K562 (cell line): ENCODE data around the gene BIRC7. TPM values are rescaled to one million over a fixed set of nuclear protein-coding genes. Genes with fewer than 3 reads are reported as not detected.
A peak's percentile ranks its signal among the peaks of the same experiment; 100 is the strongest.

ENCODE experiments used
- BMI1 ChIP-seq: fragments of 150-350 bp; IDR thresholded peaks from 2 replicates; pipeline ENCODE4 v1.6.1; 2014; ENCODE audit warnings: low read length
- CC2D1A ChIP-seq: fragments of 450-650 bp; IDR thresholded peaks from 2 replicates; pipeline ENCODE4 v1.6.1; 2017; ENCODE audit warnings: mild to moderate bottlenecking
- CREB1 ChIP-seq, 2 experiments: sonication (generic) in 1 of 2; formaldehyde crosslinking in 1 of 2; IDR thresholded peaks; 2 replicates each; pipeline versions ENCODE4 v1.6.1 to v1.8.0; 2012 to 2022; ENCODE audit warnings: inconsistent platforms in 1 of 2, mild to moderate bottlenecking in 1 of 2, missing genetic modification reagents in 1 of 2, moderate library complexity in 1 of 2
- CTBP1 ChIP-seq: fragments of 450-650 bp; IDR thresholded peaks from 2 replicates; pipeline ENCODE4 v1.6.1; 2016; ENCODE audit warnings: borderline replicate concordance
- HDAC1 ChIP-seq, 2 experiments: fragments of 450-650 bp; IDR thresholded peaks; 2 replicates each; pipeline ENCODE4 v1.6.1; 2016 to 2017; ENCODE audit warnings: inconsistent platforms in 1 of 2, mild to moderate bottlenecking in 1 of 2, moderate library complexity in 1 of 2
- HNRNPK ChIP-seq: fragments of 200-400 bp; formaldehyde crosslinking; IDR thresholded peaks from one replicate; pipeline ENCODE4 v1.6.1; 2018; ENCODE audit warnings: mild to moderate bottlenecking, low read depth, low read length; ENCODE audit not compliant: poor library complexity, severe bottlenecking
- IFI16 ChIP-seq: fragments of 250-450 bp; sonication (Bioruptor Pico); IDR thresholded peaks from 2 replicates; pipeline ENCODE4 v2.1.2; 2022; ENCODE audit warnings: mild to moderate bottlenecking, inconsistent platforms
- PCBP1 ChIP-seq: fragments of 200-400 bp; formaldehyde crosslinking; IDR thresholded peaks from 2 replicates; pipeline ENCODE4 v1.6.1; 2018; ENCODE audit warnings: mild to moderate bottlenecking, low read depth, low read length; ENCODE audit not compliant: poor library complexity, severe bottlenecking
- TCF7 ChIP-seq: sonication (generic); IDR thresholded peaks from 2 replicates; pipeline ENCODE4 v1.6.1; 2016; ENCODE audit warnings: antibody characterized with exemption, borderline replicate concordance
- polyA plus RNA-seq, 8 experiments: library from polyadenylated mRNA; depleted of rRNA in 4 of 8; stranded (reverse) in 5 of 8; unstranded in 3 of 8; fragments of >200 nt; fragmentation: Nextera tagmentation in 2 of 8; fragmentation: Illumina TruSeq in 1 of 8; extraction: Ambion mirVana in 2 of 8; extraction: Trizol in 1 of 8; gene quantifications; 2 replicates each; pipeline versions ENCODE4 v1.2.1 to v1.2.3, GENCODE V29; 2011 to 2014; ENCODE audit warnings: inconsistent platforms in 1 of 8, missing spikeins in 1 of 8
- total RNA-seq, 7 experiments: library from RNA; depleted of rRNA in 6 of 7; stranded (reverse); fragments of >200 nt in 6 of 7; fragmentation: Illumina TruSeq in 2 of 7; extraction: Trizol in 2 of 7; gene quantifications; 2 replicates each; pipeline versions ENCODE4 v1.2.1 to v1.2.3, GENCODE V29; 2011 to 2021; ENCODE audit warnings: low replicate concordance in 1 of 7
- TF ChIP-seq, protein P1 (sequence below), 2 experiments: fragments of 450-650 bp in 1 of 2; sonication (generic) in 1 of 2; formaldehyde crosslinking in 1 of 2; IDR thresholded peaks; 2 replicates each; pipeline versions ENCODE4 v1.7.1 to v1.9.0; 2016 to 2022; ENCODE audit warnings: inconsistent platforms in 1 of 2, mild to moderate bottlenecking in 1 of 2, missing genetic modification reagents in 1 of 2
- TF ChIP-seq, protein P2 (sequence below): fragments of 450-650 bp; IDR thresholded peaks from 2 replicates; pipeline ENCODE4 v1.6.1; 2014; ENCODE audit warnings: low read depth, mild to moderate bottlenecking, moderate library complexity, borderline replicate concordance
- TF ChIP-seq, protein P3 (sequence below), 2 experiments: fragments of 450-650 bp in 1 of 2; sonication (generic) in 1 of 2; formaldehyde crosslinking; conservative IDR thresholded peaks; 2 replicates each; pipeline versions ENCODE4 v1.4.0 to v1.8.1; 2020 to 2022; ENCODE audit warnings: mild to moderate bottlenecking in 1 of 2, missing genetic modification reagents in 1 of 2

The BIRC7 gene
- total and polyA plus RNA-seq, 9 of the 15 experiments (the other 6 are each of a cell fraction or from before 2014, with no cell fraction given), result 0.14 to 0.19 (median 0.16) TPM; not detected in 5

DNA sequence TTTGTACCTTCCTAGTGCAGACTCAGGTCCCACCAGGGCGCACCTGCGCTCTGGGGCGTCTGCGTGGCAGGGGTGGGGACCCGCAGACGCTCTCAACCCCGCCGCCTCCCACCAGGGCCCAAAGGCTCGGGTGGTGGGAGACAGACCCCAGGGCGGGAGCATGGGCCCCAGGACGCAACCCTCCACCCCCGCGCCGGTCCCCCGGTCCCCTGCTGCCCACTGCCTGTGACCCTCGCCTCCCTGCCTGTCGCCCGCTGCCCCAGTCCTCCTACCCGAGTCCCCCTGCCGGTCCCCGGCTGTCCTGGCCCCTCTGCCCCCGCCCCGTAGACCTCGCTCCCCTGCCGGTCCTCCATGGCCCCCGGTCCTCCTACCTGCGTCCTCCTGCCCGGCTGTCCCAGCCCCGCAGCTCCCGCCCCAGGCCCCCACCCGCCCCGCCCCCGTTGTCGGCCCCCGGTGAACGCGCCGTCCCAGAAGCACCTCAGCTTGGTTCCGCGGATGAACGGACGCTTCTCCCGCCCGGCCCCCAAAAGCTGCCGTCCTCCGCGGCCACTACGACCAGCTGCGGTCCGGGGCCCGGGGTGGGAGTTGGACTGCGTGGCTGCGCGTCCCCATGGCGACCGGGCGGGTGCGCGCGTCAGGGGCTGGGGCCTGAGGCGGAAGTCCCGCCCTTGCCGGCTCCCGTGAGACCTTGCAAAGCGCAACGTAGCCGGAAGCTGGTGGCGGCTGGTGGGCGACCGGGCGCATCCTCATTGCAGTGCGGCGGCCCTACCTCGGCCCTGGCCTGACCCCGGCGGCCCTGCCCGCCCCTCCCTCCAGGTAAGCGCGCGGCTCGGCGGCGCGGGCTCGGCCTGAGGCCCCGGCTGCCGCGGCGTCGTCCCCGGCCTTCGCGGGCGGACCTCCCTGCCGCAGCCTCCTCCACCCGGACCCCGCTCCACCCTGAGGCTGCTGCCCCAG, 36.7 kb downstream of the BIRC7 start, which contains the start of gene ARFGAP1 (continued):
- TF ChIP-seq BMI1, result peak; percentile 82
- no peak for TF ChIP-seq CC2D1A
- TF ChIP-seq, protein P1, sequence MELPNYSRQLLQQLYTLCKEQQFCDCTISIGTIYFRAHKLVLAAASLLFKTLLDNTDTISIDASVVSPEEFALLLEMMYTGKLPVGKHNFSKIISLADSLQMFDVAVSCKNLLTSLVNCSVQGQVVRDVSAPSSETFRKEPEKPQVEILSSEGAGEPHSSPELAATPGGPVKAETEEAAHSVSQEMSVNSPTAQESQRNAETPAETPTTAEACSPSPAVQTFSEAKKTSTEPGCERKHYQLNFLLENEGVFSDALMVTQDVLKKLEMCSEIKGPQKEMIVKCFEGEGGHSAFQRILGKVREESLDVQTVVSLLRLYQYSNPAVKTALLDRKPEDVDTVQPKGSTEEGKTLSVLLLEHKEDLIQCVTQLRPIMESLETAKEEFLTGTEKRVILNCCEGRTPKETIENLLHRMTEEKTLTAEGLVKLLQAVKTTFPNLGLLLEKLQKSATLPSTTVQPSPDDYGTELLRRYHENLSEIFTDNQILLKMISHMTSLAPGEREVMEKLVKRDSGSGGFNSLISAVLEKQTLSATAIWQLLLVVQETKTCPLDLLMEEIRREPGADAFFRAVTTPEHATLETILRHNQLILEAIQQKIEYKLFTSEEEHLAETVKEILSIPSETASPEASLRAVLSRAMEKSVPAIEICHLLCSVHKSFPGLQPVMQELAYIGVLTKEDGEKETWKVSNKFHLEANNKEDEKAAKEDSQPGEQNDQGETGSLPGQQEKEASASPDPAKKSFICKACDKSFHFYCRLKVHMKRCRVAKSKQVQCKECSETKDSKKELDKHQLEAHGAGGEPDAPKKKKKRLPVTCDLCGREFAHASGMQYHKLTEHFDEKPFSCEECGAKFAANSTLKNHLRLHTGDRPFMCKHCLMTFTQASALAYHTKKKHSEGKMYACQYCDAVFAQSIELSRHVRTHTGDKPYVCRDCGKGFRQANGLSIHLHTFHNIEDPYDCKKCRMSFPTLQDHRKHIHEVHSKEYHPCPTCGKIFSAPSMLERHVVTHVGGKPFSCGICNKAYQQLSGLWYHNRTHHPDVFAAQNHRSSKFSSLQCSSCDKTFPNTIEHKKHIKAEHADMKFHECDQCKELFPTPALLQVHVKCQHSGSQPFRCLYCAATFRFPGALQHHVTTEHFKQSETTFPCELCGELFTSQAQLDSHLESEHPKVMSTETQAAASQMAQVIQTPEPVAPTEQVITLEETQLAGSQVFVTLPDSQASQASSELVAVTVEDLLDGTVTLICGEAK (IDR thresholded peaks at IDR 0.05), result peak; percentile 93
- TF ChIP-seq, protein P1 (CRISPR knock-in tag; IDR thresholded peaks at IDR 0.05), result no peak
- TF ChIP-seq TCF7, result no peak
- peak; percentile 43; the same call in 1 of the 2 replicates for TF ChIP-seq CTBP1
- TF ChIP-seq HDAC1 (IDR thresholded peaks at IDR 0.05), result peak in 1 of 2 experiments; percentile 74; a peak in 1 of 4 replicates
- peak; percentile 76 for TF ChIP-seq CREB1 (IDR thresholded peaks at IDR 0.05)
- TF ChIP-seq CREB1 (CRISPR knock-in tag; IDR thresholded peaks at IDR 0.05), result peak; percentile 79; the same call in 1 of the 2 replicates
- peak; percentile 74 for TF ChIP-seq HNRNPK
- peak; percentile 48 for TF ChIP-seq PCBP1
- TF ChIP-seq, protein P2, sequence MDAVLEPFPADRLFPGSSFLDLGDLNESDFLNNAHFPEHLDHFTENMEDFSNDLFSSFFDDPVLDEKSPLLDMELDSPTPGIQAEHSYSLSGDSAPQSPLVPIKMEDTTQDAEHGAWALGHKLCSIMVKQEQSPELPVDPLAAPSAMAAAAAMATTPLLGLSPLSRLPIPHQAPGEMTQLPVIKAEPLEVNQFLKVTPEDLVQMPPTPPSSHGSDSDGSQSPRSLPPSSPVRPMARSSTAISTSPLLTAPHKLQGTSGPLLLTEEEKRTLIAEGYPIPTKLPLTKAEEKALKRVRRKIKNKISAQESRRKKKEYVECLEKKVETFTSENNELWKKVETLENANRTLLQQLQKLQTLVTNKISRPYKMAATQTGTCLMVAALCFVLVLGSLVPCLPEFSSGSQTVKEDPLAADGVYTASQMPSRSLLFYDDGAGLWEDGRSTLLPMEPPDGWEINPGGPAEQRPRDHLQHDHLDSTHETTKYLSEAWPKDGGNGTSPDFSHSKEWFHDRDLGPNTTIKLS, result peak; percentile 98
- TF ChIP-seq IFI16, result no peak
- TF ChIP-seq, protein P3, sequence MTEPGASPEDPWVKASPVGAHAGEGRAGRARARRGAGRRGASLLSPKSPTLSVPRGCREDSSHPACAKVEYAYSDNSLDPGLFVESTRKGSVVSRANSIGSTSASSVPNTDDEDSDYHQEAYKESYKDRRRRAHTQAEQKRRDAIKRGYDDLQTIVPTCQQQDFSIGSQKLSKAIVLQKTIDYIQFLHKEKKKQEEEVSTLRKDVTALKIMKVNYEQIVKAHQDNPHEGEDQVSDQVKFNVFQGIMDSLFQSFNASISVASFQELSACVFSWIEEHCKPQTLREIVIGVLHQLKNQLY (CRISPR knock-in tag; conservative IDR thresholded peaks at IDR 0.05), result 0 out of 4 replicates have a peak, but pooled peaks of 1 of the 2 experiments have one; percentile 60
